Upper lobe of right lung (tissue), 1 donor: ENCODE results near the gene THUMPD2. TPM values are rescaled to one million over a fixed set of nuclear protein-coding genes. Genes with fewer than 3 reads are reported as not detected.

Experiments used
- ATAC-seq: fragments of 200-7000 bp; cut with Tn5 transposase; one replicate; pipeline ENCODE4 v1.9.1; 2020; ENCODE audit warnings: mild to moderate bottlenecking, moderate library complexity
- DNase-seq: peaks from one replicate; pipeline ENCODE4 v3.0.0-alpha.2; 2020
- H3K27ac ChIP-seq: fragments of 200-600 bp; one replicate; pipeline ENCODE4 v1.8.0; 2022
- H3K27me3 ChIP-seq: fragments of 200-600 bp; one replicate; pipeline ENCODE4 v1.8.0; 2022; ENCODE audit warnings: mild to moderate bottlenecking
- H3K36me3 ChIP-seq: fragments of 200-600 bp; one replicate; pipeline ENCODE4 v1.8.0; 2022
- H3K4me1 ChIP-seq: fragments of 200-600 bp; one replicate; pipeline ENCODE4 v1.8.0; 2022
- H3K4me3 ChIP-seq: fragments of 200-600 bp; one replicate; pipeline ENCODE4 v1.8.0; 2022; ENCODE audit warnings: mild to moderate bottlenecking
- H3K9me3 ChIP-seq: fragments of 200-600 bp; one replicate; pipeline ENCODE4 v1.8.0; 2022
- CTCF ChIP-seq: fragments of 200-600 bp; IDR thresholded peaks from one replicate; pipeline ENCODE4 v1.8.0; 2022; ENCODE audit warnings: antibody characterized with exemption
- intact Hi-C: fragments of 100-400 bp; cut with DNase I; formaldehyde crosslinking; loops from one replicate; pipeline ENCODE4 v1.11.0; 2022
- total RNA-seq: library from RNA; stranded (reverse); fragmentation: NEBNext Ultra II Directional; extraction: Animal tissue kit (Norgen Biotek cat#: 25700); gene quantifications from one replicate; pipeline ENCODE4 v1.2.1, GENCODE V29; 2021
- donor health status: DM: no; HTN: yes; CAD: no; lungs with severe emphysema.

THUMPD2 gene
- total RNA-seq, 1 donor from 2014 or later: 10.7 TPM

DNA sequence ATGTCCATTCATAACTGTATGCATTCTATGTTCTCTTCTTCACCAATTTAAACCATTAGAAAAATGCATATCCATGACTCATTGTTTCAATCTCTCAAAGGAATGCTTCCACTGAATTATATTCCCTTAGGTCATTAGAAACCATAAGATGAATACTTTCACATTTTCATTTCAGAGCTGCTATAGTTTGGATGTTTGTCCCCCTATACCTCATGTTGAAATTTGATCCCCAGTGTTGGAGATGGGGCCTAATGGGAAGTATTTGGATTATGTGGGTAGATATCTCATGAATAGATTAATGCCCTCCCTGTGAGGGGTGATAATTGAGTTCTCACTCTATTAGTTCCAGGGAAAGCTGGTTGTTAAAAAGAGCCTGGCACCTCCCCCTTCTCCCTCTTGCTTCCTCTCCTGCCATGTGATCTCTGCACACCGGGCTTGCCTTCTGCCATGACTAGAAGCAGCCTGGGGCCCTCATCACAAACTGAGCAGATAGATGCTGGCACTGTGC, 35.7 kb downstream of the THUMPD2 start:
- peaks cover 6% of the 10 kb centered on the region for H3K4me1 ChIP-seq
- no peak overlapping the region for H3K27ac ChIP-seq
- no peak for ATAC-seq
- H3K36me3 ChIP-seq: peaks cover 51% of the 10 kb centered on the region
- no peaks in the 10 kb centered on the region for H3K27me3 ChIP-seq
- no peak for TF ChIP-seq CTCF
- intact Hi-C loops: no loop called here
- H3K9me3 ChIP-seq: no peaks in the 10 kb centered on the region
- H3K4me3 ChIP-seq: no peak overlapping the region
- no peak for DNase-seq

DNA sequence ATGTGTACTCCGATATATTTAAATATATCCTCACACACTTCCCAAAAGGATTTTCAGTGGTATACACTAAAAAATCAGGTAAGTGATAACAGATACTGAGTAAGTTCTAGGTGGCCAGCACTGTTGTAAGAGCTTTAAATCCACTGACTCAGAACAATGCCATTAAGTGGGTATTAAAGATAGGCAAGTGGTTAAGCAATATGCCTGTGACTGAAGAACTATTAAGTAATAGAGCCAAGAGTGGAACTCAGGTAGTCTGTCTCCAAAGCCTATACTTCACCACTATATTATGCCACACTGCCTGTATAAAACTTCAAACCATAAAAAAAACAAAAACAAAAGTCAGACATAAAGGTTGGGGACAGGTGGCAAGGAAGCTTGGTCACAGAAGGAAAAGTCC, 37.2 kb downstream of the THUMPD2 start:
- peak; percentile 67 for ATAC-seq
- no peak for TF ChIP-seq CTCF

DNA sequence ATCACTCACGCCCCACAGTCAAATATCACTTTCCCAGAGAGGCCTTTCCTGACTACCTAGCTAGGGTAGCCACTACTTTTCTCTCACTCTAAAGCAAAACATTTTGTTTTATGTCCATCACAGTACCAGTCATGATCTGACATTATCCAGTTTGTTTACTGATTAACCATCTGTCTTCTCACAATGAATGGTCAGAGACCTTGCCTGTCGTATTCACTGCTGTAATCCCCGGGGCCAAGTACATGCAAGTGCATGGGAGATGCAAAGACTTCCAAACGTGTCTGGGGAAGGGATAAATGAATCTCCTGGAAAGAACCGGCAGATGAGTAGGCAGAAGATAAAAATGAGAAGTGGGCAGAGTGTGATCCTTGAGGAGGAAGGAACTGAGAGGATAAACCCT, 39.7 kb downstream of the THUMPD2 start:
- no peak for TF ChIP-seq CTCF
- no peak overlapping the region for H3K4me3 ChIP-seq
- intact Hi-C loops: no loop called here
- H3K27ac ChIP-seq: no peak overlapping the region
- ATAC-seq (peak; percentile 41), DNase-seq (no peak)
- peaks cover 10% of the 10 kb centered on the region for H3K4me1 ChIP-seq
- peaks cover 56% of the 10 kb centered on the region for H3K36me3 ChIP-seq
- H3K9me3 ChIP-seq: no peaks in the 10 kb centered on the region
- no peaks in the 10 kb centered on the region for H3K27me3 ChIP-seq

More for the DNA sequence above, 37.2 kb downstream of the THUMPD2 start:
- peaks cover 51% of the 10 kb centered on the region for H3K36me3 ChIP-seq
- no peaks in the 10 kb centered on the region for H3K9me3 ChIP-seq
- DNase-seq: no peak
- H3K27me3 ChIP-seq: no peaks in the 10 kb centered on the region
- intact Hi-C loops: no loop called here
- no peak overlapping the region for H3K4me3 ChIP-seq
- no peak overlapping the region for H3K27ac ChIP-seq
- H3K4me1 ChIP-seq: peaks cover 6% of the 10 kb centered on the region

GRCh38 chr2:39738936-39739335, 40.1 kb downstream of the THUMPD2 start:
- H3K4me3 ChIP-seq: no peak overlapping the region
- H3K9me3 ChIP-seq: no peaks in the 10 kb centered on the region
- TF ChIP-seq CTCF: no peak
- intact Hi-C loops: no loop called here
- DNase-seq (no peak), ATAC-seq (no peak)
- H3K27me3 ChIP-seq: no peaks in the 10 kb centered on the region
- no peak overlapping the region for H3K27ac ChIP-seq
- H3K4me1 ChIP-seq: peaks cover 10% of the 10 kb centered on the region
- peaks cover 56% of the 10 kb centered on the region for H3K36me3 ChIP-seq

- DNase-seq (no peak), ATAC-seq (peak; percentile 75)
- H3K27ac ChIP-seq: no peak overlapping the region
- TF ChIP-seq CTCF: no peak
- H3K4me1 ChIP-seq: peaks cover 10% of the 10 kb centered on the region
- H3K36me3 ChIP-seq: peaks cover 48% of the 10 kb centered on the region
- H3K9me3 ChIP-seq: no peaks in the 10 kb centered on the region
- no peaks in the 10 kb centered on the region for H3K27me3 ChIP-seq
- no peak overlapping the region for H3K4me3 ChIP-seq
- intact Hi-C loops: no loop called here
These were observed 41.4 kb downstream of the THUMPD2 start for GRCh38 chr2:39737661-39738060.

DNA sequence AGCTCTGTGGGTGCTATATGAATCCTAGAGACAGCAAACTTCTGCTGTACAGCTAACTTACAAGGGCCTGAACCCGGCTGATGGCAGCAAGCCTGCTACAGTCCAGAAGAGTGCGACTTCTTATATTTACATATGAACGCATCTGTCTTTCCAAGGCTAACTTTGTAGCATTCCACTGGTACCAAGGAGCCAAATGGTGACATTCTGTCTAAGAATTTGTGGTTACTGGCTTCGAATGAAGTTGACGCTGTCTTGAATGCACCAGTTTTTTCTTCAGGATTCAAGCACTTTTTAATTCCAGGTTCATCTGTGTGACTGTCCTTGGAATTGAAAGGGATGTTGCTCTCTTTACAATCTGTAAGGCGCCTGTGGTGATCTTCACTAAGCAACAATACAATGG, 42.4 kb downstream of the THUMPD2 start:
- Histone ChIP-seq H3K4me1 (peaks cover 5% of the 10 kb centered on the region), H3K27ac (peak overlapping the region; percentile 14), H3K27me3 (no peaks in the 10 kb centered on the region), H3K4me3 (no peak overlapping the region), H3K9me3 (no peaks in the 10 kb centered on the region), H3K36me3 (peaks cover 41% of the 10 kb centered on the region)
- no peak for DNase-seq
- ATAC-seq: no peak
- TF ChIP-seq CTCF: no peak
- intact Hi-C loops: no loop called here
